ENCODE measurements around the gene ATAT1.

ATAT1 gene

GRCh38 chr6:30614044-30614842 lies 12.4 kb upstream of the ATAT1 start:
- H3K36me3 ChIP-seq (ENCODE audit: insufficient read depth, low read length) = peaks cover 53% of the 10 kb centered on the region
- H3K4me3 ChIP-seq (ENCODE audit: low read length) = peak overlapping the region; percentile 94
- H3K9me3 ChIP-seq (ENCODE audit: insufficient read depth, low read depth, low read length) = no peaks in the 10 kb centered on the region
- peak overlapping the region; percentile 65; the same call in 1 of the 2 replicates for H3K27ac ChIP-seq (ENCODE audit: low read depth, low read length)
- H3K27me3 ChIP-seq (ENCODE audit: insufficient read depth, low read length) = no peaks in the 10 kb centered on the region
- H3K9ac ChIP-seq (ENCODE audit: low read depth, low read length) = peak overlapping the region; percentile 100
- H3K4me1 ChIP-seq (ENCODE audit: insufficient read depth, low read length) = peaks cover 21% of the 10 kb centered on the region
- WGBS = 82% methylated on average over 8 of the region's 8 CpGs

GRCh38 chr6:30614843-30615218 lies 11.8 kb upstream of the ATAT1 start:
- peak overlapping the region; percentile 94 for H3K27ac ChIP-seq (ENCODE audit: low read depth, low read length)
- WGBS = 4% methylated on average over 4 of the region's 6 CpGs

GRCh38 chr6:30615219-30615957 lies 11.3 kb upstream of the ATAT1 start:
- Histone ChIP-seq H3K4me3 (ENCODE audit: low read length) (peak overlapping the region; percentile 94), H3K27me3 (ENCODE audit: insufficient read depth, low read length) (no peaks in the 10 kb centered on the region), H3K9me3 (ENCODE audit: insufficient read depth, low read depth, low read length) (no peaks in the 10 kb centered on the region), H3K27ac (ENCODE audit: low read depth, low read length) (peak overlapping the region; percentile 94), H3K36me3 (ENCODE audit: insufficient read depth, low read length) (peaks cover 50% of the 10 kb centered on the region), H3K4me1 (ENCODE audit: insufficient read depth, low read length) (peaks cover 21% of the 10 kb centered on the region), H3K9ac (ENCODE audit: low read depth, low read length) (peak overlapping the region; percentile 100)
- WGBS = under 1% methylated on average over 5 of the region's 10 CpGs

More at GRCh38 chr6:30614843-30615218, 11.8 kb upstream of the ATAT1 start:
- H3K4me3 ChIP-seq (ENCODE audit: low read length) = peak overlapping the region; percentile 94
- H3K4me1 ChIP-seq (ENCODE audit: insufficient read depth, low read length) = peaks cover 21% of the 10 kb centered on the region
- peak overlapping the region; percentile 100 for H3K9ac ChIP-seq (ENCODE audit: low read depth, low read length)
- H3K36me3 ChIP-seq (ENCODE audit: insufficient read depth, low read length) = peaks cover 53% of the 10 kb centered on the region
- H3K9me3 ChIP-seq (ENCODE audit: insufficient read depth, low read depth, low read length) = no peaks in the 10 kb centered on the region
- H3K27me3 ChIP-seq (ENCODE audit: insufficient read depth, low read length) = no peaks in the 10 kb centered on the region

GRCh38 chr6:30615958-30616810 lies 10.5 kb upstream of the ATAT1 start:
- H3K4me3 ChIP-seq (ENCODE audit: low read length) = peak overlapping the region; percentile 94
- peaks cover 49% of the 10 kb centered on the region for H3K36me3 ChIP-seq (ENCODE audit: insufficient read depth, low read length)
- H3K9ac ChIP-seq (ENCODE audit: low read depth, low read length) = peak overlapping the region; percentile 100
- no peaks in the 10 kb centered on the region for H3K27me3 ChIP-seq (ENCODE audit: insufficient read depth, low read length)
- H3K27ac ChIP-seq (ENCODE audit: low read depth, low read length) = peak overlapping the region; percentile 94
- WGBS = 1% methylated on average over 4 of the region's 10 CpGs
- peaks cover 21% of the 10 kb centered on the region for H3K4me1 ChIP-seq (ENCODE audit: insufficient read depth, low read length)
- H3K9me3 ChIP-seq (ENCODE audit: insufficient read depth, low read depth, low read length) = no peaks in the 10 kb centered on the region

- H3K36me3 ChIP-seq (ENCODE audit: insufficient read depth, low read length) = peaks cover 50% of the 10 kb centered on the region
- peaks cover 18% of the 10 kb centered on the region for H3K4me1 ChIP-seq (ENCODE audit: insufficient read depth, low read length)
- H3K9me3 ChIP-seq (ENCODE audit: insufficient read depth, low read depth, low read length) = no peaks in the 10 kb centered on the region
- H3K4me3 ChIP-seq (ENCODE audit: low read length) = peak within 1 kb of the TSS; percentile 94
- H3K27ac ChIP-seq (ENCODE audit: low read depth, low read length) = peak within 1 kb of the TSS; percentile 94
- no peaks in the 10 kb centered on the region for H3K27me3 ChIP-seq (ENCODE audit: insufficient read depth, low read length)
- WGBS = under 1% methylated on average over 40 of the region's 40 CpGs
- peak within 1 kb of the TSS; percentile 100 for H3K9ac ChIP-seq (ENCODE audit: low read depth, low read length)
Measured at GRCh38 chr6:30616811-30617564, 9.7 kb upstream of the ATAT1 start, which contains the start of gene PPP1R10. PPP1R10 (minus strand) TSS chr6:30617243; CDS start chr6:30609944, 7,299 bp downstream.

GRCh38 chr6:30617565-30618269 lies 9.0 kb upstream of the ATAT1 start, which contains the start of gene MRPS18B:
MRPS18B (plus strand) TSS chr6:30617840; CDS start chr6:30617866, 26 bp downstream.
- WGBS = under 1% methylated on average over 34 of the region's 34 CpGs
- H3K9ac ChIP-seq (ENCODE audit: low read depth, low read length) = peak within 1 kb of the TSS; percentile 100
- peaks cover 56% of the 10 kb centered on the region for H3K36me3 ChIP-seq (ENCODE audit: insufficient read depth, low read length)
- H3K4me3 ChIP-seq (ENCODE audit: low read length) = peak within 1 kb of the TSS; percentile 94
- H3K4me1 ChIP-seq (ENCODE audit: insufficient read depth, low read length) = peaks cover 18% of the 10 kb centered on the region
- peak within 1 kb of the TSS; percentile 94 for H3K27ac ChIP-seq (ENCODE audit: low read depth, low read length)
- no peaks in the 10 kb centered on the region for H3K27me3 ChIP-seq (ENCODE audit: insufficient read depth, low read length)
- no peaks in the 10 kb centered on the region for H3K9me3 ChIP-seq (ENCODE audit: insufficient read depth, low read depth, low read length)

GRCh38 chr6:30618270-30618797 lies 8.3 kb upstream of the ATAT1 start:
- Histone ChIP-seq H3K9me3 (ENCODE audit: insufficient read depth, low read depth, low read length) (no peaks in the 10 kb centered on the region), H3K36me3 (ENCODE audit: insufficient read depth, low read length) (peaks cover 62% of the 10 kb centered on the region), H3K27ac (ENCODE audit: low read depth, low read length) (peak overlapping the region; percentile 92), H3K4me1 (ENCODE audit: insufficient read depth, low read length) (peaks cover 18% of the 10 kb centered on the region), H3K4me3 (ENCODE audit: low read length) (peak overlapping the region; percentile 94), H3K27me3 (ENCODE audit: insufficient read depth, low read length) (no peaks in the 10 kb centered on the region), H3K9ac (ENCODE audit: low read depth, low read length) (peak overlapping the region; percentile 100)
- 36% methylated on average over 8 of the region's 8 CpGs for WGBS

- H3K4me1 ChIP-seq (ENCODE audit: insufficient read depth, low read length) = peaks cover 5% of the 10 kb centered on the region
Measured at GRCh38 chr6:30619561-30619960, 7.1 kb upstream of the ATAT1 start.

GRCh38 chr6:30625511-30625910 lies 1.2 kb upstream of the ATAT1 start:
- Histone ChIP-seq H3K36me3 (ENCODE audit: insufficient read depth, low read length) (peaks cover 80% of the 10 kb centered on the region), H3K4me1 (ENCODE audit: insufficient read depth, low read length) (peaks cover 4% of the 10 kb centered on the region; the same call in 1 of the 2 replicates), H3K9me3 (ENCODE audit: insufficient read depth, low read depth, low read length) (no peaks in the 10 kb centered on the region), H3K27ac (ENCODE audit: low read depth, low read length) (no peak overlapping the region), H3K4me3 (ENCODE audit: low read length) (no peak overlapping the region), H3K9ac (ENCODE audit: low read depth, low read length) (no peak overlapping the region), H3K27me3 (ENCODE audit: insufficient read depth, low read length) (no peaks in the 10 kb centered on the region)
- 95% methylated on average over 8 of the region's 8 CpGs for WGBS

More at GRCh38 chr6:30619561-30619960, 7.1 kb upstream of the ATAT1 start:
- H3K36me3 ChIP-seq (ENCODE audit: insufficient read depth, low read length) = peaks cover 63% of the 10 kb centered on the region
- no peak overlapping the region for H3K9ac ChIP-seq (ENCODE audit: low read depth, low read length)
- 98% methylated on average over 11 of the region's 11 CpGs for WGBS
- H3K4me3 ChIP-seq (ENCODE audit: low read length) = no peak overlapping the region
- no peaks in the 10 kb centered on the region for H3K9me3 ChIP-seq (ENCODE audit: insufficient read depth, low read depth, low read length)
- no peak overlapping the region for H3K27ac ChIP-seq (ENCODE audit: low read depth, low read length)
- H3K27me3 ChIP-seq (ENCODE audit: insufficient read depth, low read length) = no peaks in the 10 kb centered on the region

Data from HUES64 (cell line).